GM21515 (cell line): ENCODE data around the gene ANGPTL7.
"Not testable (repeated sequence)": the region's sequence is repeated elsewhere in the genome, so short reads cannot be mapped to it uniquely, and the experiment has no call there.

Source experiments
- ATAC-seq: cut with Tn5 transposase; IDR thresholded peaks from one replicate; pipeline ENCODE4 v1.9.1; 2021; ENCODE audit not compliant: unreplicated experiment

Gene ANGPTL7

GRCh38 chr1:11188858-11189451 is at the start of gene ANGPTL7:
ANGPTL7 (plus strand) TSS chr1:11189355; CDS start chr1:11189580, 225 bp downstream.
- no peak for ATAC-seq

GRCh38 chr1:11142618-11143391 is 46.4 kb upstream of the ANGPTL7 start:
- no peak for ATAC-seq

- ATAC-seq = no peak
Observed at GRCh38 chr1:11143401-11143800, 45.8 kb upstream of the ANGPTL7 start.

- no peak for ATAC-seq
Observed at GRCh38 chr1:11143907-11144306, 45.2 kb upstream of the ANGPTL7 start.

GRCh38 chr1:11144570-11145256 is 44.4 kb upstream of the ANGPTL7 start:
- ATAC-seq = no peak

- ATAC-seq = no peak
Observed at GRCh38 chr1:11145741-11146140, 43.4 kb upstream of the ANGPTL7 start.

- no peak for ATAC-seq
Observed at GRCh38 chr1:11147197-11147770, 41.9 kb upstream of the ANGPTL7 start.

GRCh38 chr1:11150326-11150725 is 38.8 kb upstream of the ANGPTL7 start:
- no peak for ATAC-seq

GRCh38 chr1:11151114-11151513 is 38.0 kb upstream of the ANGPTL7 start:
- no peak for ATAC-seq

GRCh38 chr1:11151826-11152612 is 37.1 kb upstream of the ANGPTL7 start:
- ATAC-seq = no peak

GRCh38 chr1:11152755-11153154 is 36.4 kb upstream of the ANGPTL7 start:
- no peak for ATAC-seq

GRCh38 chr1:11153184-11153583 is 36.0 kb upstream of the ANGPTL7 start:
- ATAC-seq = no peak

- ATAC-seq = no peak
Observed at GRCh38 chr1:11156441-11156840, 32.7 kb upstream of the ANGPTL7 start.

GRCh38 chr1:11156963-11157362 is 32.2 kb upstream of the ANGPTL7 start:
- ATAC-seq = no peak

- ATAC-seq = no peak
Observed at GRCh38 chr1:11157394-11157793, 31.8 kb upstream of the ANGPTL7 start.

GRCh38 chr1:11157867-11158266 is 31.3 kb upstream of the ANGPTL7 start:
- ATAC-seq = no peak

- ATAC-seq = no peak
Observed at GRCh38 chr1:11158291-11158690, 30.9 kb upstream of the ANGPTL7 start.

GRCh38 chr1:11158720-11159321 is 30.3 kb upstream of the ANGPTL7 start:
- no peak for ATAC-seq

- not testable (repeated sequence) for ATAC-seq
Observed at GRCh38 chr1:11162752-11163151, 26.4 kb upstream of the ANGPTL7 start.

- ATAC-seq = not testable (repeated sequence)
Observed at GRCh38 chr1:11166744-11167143, 22.4 kb upstream of the ANGPTL7 start.
